ENCODE measurements around the gene RYR1. TPM values are rescaled to one million over a fixed set of nuclear protein-coding genes. Genes with fewer than 3 reads are reported as not detected.

The RYR1 gene
- total and polyA plus RNA-seq, 10 of the 15 experiments (the other 5 are each of a cell fraction or from before 2014, with no cell fraction given), result under 0.01 to 0.32 (median 0.07) TPM; not detected in 1

DNA sequence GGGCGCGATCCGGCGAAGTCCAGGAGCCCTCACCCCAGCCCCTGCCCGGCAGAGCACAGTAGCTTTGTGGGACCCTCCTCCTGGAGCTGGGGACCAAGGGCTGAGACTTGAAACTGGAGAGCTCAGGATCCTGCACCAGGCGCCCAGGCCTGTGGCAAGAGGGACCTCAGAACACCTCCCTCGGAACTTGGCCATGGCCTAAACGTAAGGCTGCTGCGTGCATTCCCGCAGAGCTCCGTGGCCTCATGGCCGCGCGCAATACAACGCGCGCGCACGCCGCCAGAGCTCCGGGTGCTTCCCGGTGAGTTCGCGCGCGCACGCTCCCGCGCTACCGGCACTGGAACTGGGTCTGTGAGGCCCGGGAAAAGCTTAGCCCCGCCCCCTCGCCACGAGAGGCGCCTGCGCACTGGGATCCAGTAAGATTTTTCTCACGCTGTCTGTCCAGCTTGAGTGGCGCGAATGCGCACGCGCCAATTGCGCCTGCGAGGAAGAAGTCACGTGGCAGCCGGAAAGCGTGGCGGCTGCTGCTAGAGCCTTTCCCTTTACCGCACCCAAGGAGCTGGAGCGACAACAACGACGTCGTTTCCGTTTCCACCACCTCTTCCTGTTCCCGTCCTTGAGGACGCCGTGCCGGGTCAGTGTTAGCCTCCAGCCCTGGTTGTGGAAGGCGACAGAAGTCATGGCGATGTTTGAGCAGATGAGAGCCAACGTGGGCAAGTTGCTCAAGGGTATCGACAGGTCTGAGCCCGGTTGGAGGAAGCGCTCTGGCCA is 185.3 kb downstream of the RYR1 start, which contains the start of gene EIF3K (continued):
- TF ChIP-seq, protein P1, sequence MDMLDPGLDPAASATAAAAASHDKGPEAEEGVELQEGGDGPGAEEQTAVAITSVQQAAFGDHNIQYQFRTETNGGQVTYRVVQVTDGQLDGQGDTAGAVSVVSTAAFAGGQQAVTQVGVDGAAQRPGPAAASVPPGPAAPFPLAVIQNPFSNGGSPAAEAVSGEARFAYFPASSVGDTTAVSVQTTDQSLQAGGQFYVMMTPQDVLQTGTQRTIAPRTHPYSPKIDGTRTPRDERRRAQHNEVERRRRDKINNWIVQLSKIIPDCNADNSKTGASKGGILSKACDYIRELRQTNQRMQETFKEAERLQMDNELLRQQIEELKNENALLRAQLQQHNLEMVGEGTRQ (IDR thresholded peaks at IDR 0.05; ENCODE audit: borderline replicate concordance, low read depth, low read length), result peak; percentile 95
- peak; percentile 43; the same call in 1 of the 3 replicates for TF ChIP-seq POU2F2 (IDR thresholded peaks at IDR 0.05; ENCODE audit: borderline replicate concordance, low read depth, low read length)
- no peak for TF ChIP-seq NR2C1 (IDR thresholded peaks at IDR 0.05)
- TF ChIP-seq, protein P2, sequence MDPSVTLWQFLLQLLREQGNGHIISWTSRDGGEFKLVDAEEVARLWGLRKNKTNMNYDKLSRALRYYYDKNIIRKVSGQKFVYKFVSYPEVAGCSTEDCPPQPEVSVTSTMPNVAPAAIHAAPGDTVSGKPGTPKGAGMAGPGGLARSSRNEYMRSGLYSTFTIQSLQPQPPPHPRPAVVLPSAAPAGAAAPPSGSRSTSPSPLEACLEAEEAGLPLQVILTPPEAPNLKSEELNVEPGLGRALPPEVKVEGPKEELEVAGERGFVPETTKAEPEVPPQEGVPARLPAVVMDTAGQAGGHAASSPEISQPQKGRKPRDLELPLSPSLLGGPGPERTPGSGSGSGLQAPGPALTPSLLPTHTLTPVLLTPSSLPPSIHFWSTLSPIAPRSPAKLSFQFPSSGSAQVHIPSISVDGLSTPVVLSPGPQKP (IDR thresholded peaks at IDR 0.05; ENCODE audit: low read depth, low read length), result no peak; the same call in 1 of the 2 replicates
- no peak for TF ChIP-seq ZNF622 (IDR thresholded peaks at IDR 0.05)
- peak; percentile 75; the same call in 1 of the 2 replicates for TF ChIP-seq SREBF2 (IDR thresholded peaks at IDR 0.05; ENCODE audit: low read length)
- peak; percentile 93 for TF ChIP-seq GABPA (IDR thresholded peaks at IDR 0.05; ENCODE audit: low read depth)
- TF ChIP-seq LARP7 (IDR thresholded peaks at IDR 0.05), result no peak
- TF ChIP-seq RAD21 (IDR thresholded peaks at IDR 0.05; ENCODE audit: insufficient read depth, low read depth, low read length), result no peak
- peak; percentile 25 for TF ChIP-seq SP1 (IDR thresholded peaks at IDR 0.05; ENCODE audit: low read depth, low read length)
- no peak for TF ChIP-seq TARDBP (IDR thresholded peaks at IDR 0.05; ENCODE audit: borderline replicate concordance)
- no peak for TF ChIP-seq ZBED1 (IDR thresholded peaks at IDR 0.05; ENCODE audit: borderline replicate concordance)
- TF ChIP-seq ZSCAN29 (IDR thresholded peaks at IDR 0.05), result no peak
- TF ChIP-seq DPF2 (IDR thresholded peaks at IDR 0.05), result no peak
- TF ChIP-seq MEF2B (IDR thresholded peaks at IDR 0.05; ENCODE audit: partially characterized antibody, poor library complexity, severe bottlenecking), result peak; percentile 53
- no peak for TF ChIP-seq YBX1 (IDR thresholded peaks at IDR 0.05)
- no peak for TF ChIP-seq ZNF207 (IDR thresholded peaks at IDR 0.05; ENCODE audit: borderline replicate concordance)
- no peak for TF ChIP-seq REST (IDR thresholded peaks at IDR 0.05; ENCODE audit: low read depth, low read length)
- no peak for TF ChIP-seq ZNF217 (IDR thresholded peaks at IDR 0.05)
- no peak for TF ChIP-seq FOXM1 (IDR thresholded peaks at IDR 0.05; ENCODE audit: low read depth, low read length)
- peak; percentile 75 for TF ChIP-seq TAF1 (IDR thresholded peaks at IDR 0.05; ENCODE audit: borderline replicate concordance, low read depth, low read length)
- TF ChIP-seq SUZ12 (IDR thresholded peaks at IDR 0.05; ENCODE audit: unreplicated experiment), result no peak
- TF ChIP-seq PML (IDR thresholded peaks at IDR 0.05; ENCODE audit: low read length), result peak; percentile 91
- TF ChIP-seq, protein P3, sequence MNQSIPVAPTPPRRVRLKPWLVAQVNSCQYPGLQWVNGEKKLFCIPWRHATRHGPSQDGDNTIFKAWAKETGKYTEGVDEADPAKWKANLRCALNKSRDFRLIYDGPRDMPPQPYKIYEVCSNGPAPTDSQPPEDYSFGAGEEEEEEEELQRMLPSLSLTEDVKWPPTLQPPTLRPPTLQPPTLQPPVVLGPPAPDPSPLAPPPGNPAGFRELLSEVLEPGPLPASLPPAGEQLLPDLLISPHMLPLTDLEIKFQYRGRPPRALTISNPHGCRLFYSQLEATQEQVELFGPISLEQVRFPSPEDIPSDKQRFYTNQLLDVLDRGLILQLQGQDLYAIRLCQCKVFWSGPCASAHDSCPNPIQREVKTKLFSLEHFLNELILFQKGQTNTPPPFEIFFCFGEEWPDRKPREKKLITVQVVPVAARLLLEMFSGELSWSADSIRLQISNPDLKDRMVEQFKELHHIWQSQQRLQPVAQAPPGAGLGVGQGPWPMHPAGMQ (IDR thresholded peaks at IDR 0.05; ENCODE audit: borderline replicate concordance), result no peak
- peak; percentile 89; the same call in 1 of the 2 replicates for TF ChIP-seq POLR2AphosphoS2 (IDR thresholded peaks at IDR 0.05; ENCODE audit: low read depth, low read length)
- TF ChIP-seq NFYB (IDR thresholded peaks at IDR 0.05; ENCODE audit: insufficient read depth, low read depth, low read length), result peak; percentile 64; the same call in 1 of the 2 replicates
